Right lobe of liver (tissue), 6 donors: ENCODE results near the gene TMEM144. TPM values are rescaled to one million over a fixed set of nuclear protein-coding genes. Genes with fewer than 3 reads are reported as not detected.

Experiments
- ATAC-seq, 4 donors: fragments of 200-7000 bp; cut with Tn5 transposase; one replicate each; pipeline ENCODE4 v1.9.1; 2020; ENCODE audit warnings: mild to moderate bottlenecking in 4 of 4, moderate library complexity in 4 of 4
- DNase-seq, 3 donors: peaks; one replicate each; pipeline ENCODE4 v3.0.0-alpha.2; 2020
- H3K27ac ChIP-seq, 3 donors: fragments of 200-600 bp; one replicate each; pipeline ENCODE4 v1.8.0; 2022
- H3K27me3 ChIP-seq, 2 donors: fragments of 200-600 bp; one replicate each; pipeline ENCODE4 v1.8.0; 2022
- H3K36me3 ChIP-seq, 4 donors: fragments of 200-600 bp; sonication (generic) in 1 of 4; one replicate each; pipeline versions ENCODE4 v1.5.1 to v1.8.0; 2017 to 2022; ENCODE audit warnings: control low read depth in 1 of 4
- H3K4me1 ChIP-seq, 4 donors: fragments of 200-600 bp; sonication (generic) in 1 of 4; one replicate each; pipeline versions ENCODE4 v1.5.1 to v1.8.0; 2017 to 2022; ENCODE audit warnings: control low read depth in 1 of 4
- H3K4me3 ChIP-seq, 3 donors: fragments of 200-600 bp; one replicate each; pipeline ENCODE4 v1.8.0; 2022
- H3K9me3 ChIP-seq, 4 donors: fragments of 200-600 bp; sonication (generic) in 1 of 4; one replicate each; pipeline versions ENCODE4 v1.5.1 to v1.8.0; 2017 to 2022; ENCODE audit warnings: control low read depth in 1 of 4
- CTCF ChIP-seq, 4 donors: fragments of 200-600 bp in 3 of 4; fragments of 450-650 bp in 1 of 4; IDR thresholded peaks; one replicate each; pipeline versions ENCODE4 v1.5.1 to v1.8.0; 2016 to 2022; ENCODE audit warnings: antibody characterized with exemption in 4 of 4, mild to moderate bottlenecking in 2 of 4
- POLR2A ChIP-seq: fragments of 450-650 bp; IDR thresholded peaks from one replicate; pipeline ENCODE4 v1.6.1; 2017; ENCODE audit warnings: antibody characterized with exemption, mild to moderate bottlenecking
- WGBS: methylation state at CpG from one replicate; pipeline ENCODE4 v1.1.6; 2018; ENCODE audit warnings: low coverage, low lambda C conversion rate; ENCODE audit not compliant: insufficient coverage; ENCODE audit errors: missing lambda C conversion rate; 5-methylcytosine and 5-hydroxymethylcytosine counted together
- intact Hi-C, 2 donors: fragments of 100-400 bp; cut with DNase I; formaldehyde crosslinking; loops; one replicate each; pipeline versions ENCODE4 v1.11.2 to v1.14.1; 2022
- total RNA-seq, 6 experiments: library from RNA; depleted of rRNA in 2 of 6; stranded (reverse); fragments of >200 nt in 2 of 6; fragmentation: NEBNext Ultra II Directional in 3 of 6; extraction: Animal tissue kit (Norgen Biotek cat#: 25700) in 3 of 6; gene quantifications; one replicate each; pipeline versions ENCODE4 v1.1.0 to v1.2.4, GENCODE V29; 2016 to 2023
- donor health status: DM: no; HTN: yes; CAD: no.
- donor health status: DM: no; HTN: no; CAD: no.
- donor health status: DM: no; HTN: no; CAD: no.
- donor health status: DM: no; HTN: yes; CAD: no.
- donor health status: DM: no; HTN: yes; CAD: no.

Gene TMEM144
- total RNA-seq, 6 experiments from 2014 or later, result 1.3 to 6.7 (median 2.1) TPM

- 68% methylated on average over 5 of the region's 5 CpGs for WGBS
- no peaks in the 10 kb centered on the region for H3K36me3 ChIP-seq
- no peak for TF ChIP-seq POLR2A
- no peak for TF ChIP-seq CTCF (IDR thresholded peaks at IDR 0.05)
- no peak overlapping the region for H3K4me3 ChIP-seq
- no peak overlapping the region for H3K27ac ChIP-seq
- no peaks in the 10 kb centered on the region for H3K4me1 ChIP-seq
- intact Hi-C loops, result no loop called here
- no peaks in the 10 kb centered on the region for H3K9me3 ChIP-seq
- ATAC-seq (no peak), DNase-seq (no peak)
- no peaks in the 10 kb centered on the region for H3K27me3 ChIP-seq
Measured at GRCh38 chr4:158280856-158281255, 70.6 kb downstream of the TMEM144 start.

DNA sequence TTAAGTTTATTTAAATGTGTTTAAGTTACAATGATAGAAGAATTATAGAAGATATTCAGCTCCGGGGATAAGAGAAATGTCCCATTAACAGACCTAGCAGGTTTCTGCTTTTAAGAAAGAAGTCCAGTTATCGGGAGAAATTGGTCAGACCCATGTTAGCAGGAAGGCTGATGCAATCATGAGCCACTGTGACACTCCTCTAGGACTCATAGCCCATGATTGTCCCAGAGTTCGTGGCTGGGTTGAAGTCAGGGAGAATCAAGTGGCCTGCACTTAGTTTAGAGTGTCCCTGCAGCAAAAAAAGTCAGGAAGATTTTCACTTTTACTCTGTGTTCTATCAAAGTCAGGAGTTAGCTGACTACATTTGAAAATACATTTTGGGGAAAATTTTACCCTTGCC is 72.0 kb downstream of the TMEM144 start:
- H3K36me3 ChIP-seq, result no peaks in the 10 kb centered on the region
- no peak for DNase-seq
- TF ChIP-seq CTCF (IDR thresholded peaks at IDR 0.05) (no peak), POLR2A (no peak)
- 63% methylated on average over 3 of the region's 3 CpGs for WGBS
- intact Hi-C loops, result no loop called here
- H3K27ac ChIP-seq, result no peak overlapping the region
- ATAC-seq, result no peak
- no peaks in the 10 kb centered on the region for H3K9me3 ChIP-seq
- no peak overlapping the region for H3K4me3 ChIP-seq
- no peaks in the 10 kb centered on the region for H3K4me1 ChIP-seq
- H3K27me3 ChIP-seq, result no peaks in the 10 kb centered on the region

GRCh38 chr4:158285429-158286216 is 75.3 kb downstream of the TMEM144 start:
- no peak overlapping the region for H3K27ac ChIP-seq
- H3K36me3 ChIP-seq, result no peaks in the 10 kb centered on the region
- no peaks in the 10 kb centered on the region for H3K4me1 ChIP-seq
- DNase-seq (no peak), ATAC-seq (no peak)
- no peaks in the 10 kb centered on the region for H3K27me3 ChIP-seq
- H3K9me3 ChIP-seq, result no peaks in the 10 kb centered on the region
- TF ChIP-seq CTCF (IDR thresholded peaks at IDR 0.05) (no peak), POLR2A (no peak)
- 70% methylated on average over 6 of the region's 6 CpGs for WGBS
- intact Hi-C loops, result no loop called here
- H3K4me3 ChIP-seq, result no peak overlapping the region

DNA sequence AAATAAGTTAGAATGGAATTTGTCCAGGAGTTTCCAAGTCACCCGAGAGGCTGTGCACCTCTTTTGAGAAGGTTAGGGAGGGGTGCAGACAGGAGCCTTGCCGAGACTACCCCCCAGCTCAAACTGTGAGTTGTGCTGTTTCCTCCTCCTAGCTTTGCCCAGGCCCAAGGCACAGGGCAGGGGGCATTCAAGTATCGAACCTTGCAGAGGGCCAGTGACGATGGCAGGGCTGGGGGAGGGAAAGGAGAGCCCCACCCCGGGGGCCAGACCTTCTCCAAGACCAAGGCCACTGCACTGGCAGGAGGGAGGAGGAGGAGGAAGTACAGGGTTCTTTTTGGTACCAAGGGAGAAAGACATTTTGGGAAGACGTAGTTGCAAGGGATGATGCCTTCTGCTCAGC is 80.6 kb downstream of the TMEM144 start:
- 64% methylated on average over 3 of the region's 6 CpGs for WGBS
- no peak overlapping the region for H3K27ac ChIP-seq
- no peak overlapping the region for H3K4me3 ChIP-seq
- H3K36me3 ChIP-seq, result no peaks in the 10 kb centered on the region
- intact Hi-C loops, result no loop called here
- TF ChIP-seq POLR2A, result no peak
- no peak for TF ChIP-seq CTCF (IDR thresholded peaks at IDR 0.05)
- no peaks in the 10 kb centered on the region for H3K27me3 ChIP-seq
- H3K9me3 ChIP-seq, result no peaks in the 10 kb centered on the region
- ATAC-seq, result no peak
- H3K4me1 ChIP-seq, result no peaks in the 10 kb centered on the region
- no peak for DNase-seq
